DOHH2 (cell line): ENCODE measurements around the gene PCP4.

Experiments used
- H3F3A ChIP-seq: fragments of 200-600 bp; sonication (generic), shearing (Covaris generic); 2 replicates; pipeline ENCODE4 v1.6.0; 2016; ENCODE audit warnings: antibody characterized with exemption, mild to moderate bottlenecking; ENCODE audit not compliant: control insufficient read depth, insufficient read depth
- H3K27ac ChIP-seq: fragments of 200-600 bp; sonication (generic); 2 replicates; pipeline ENCODE4 v1.5.1; 2014; ENCODE audit warnings: low read depth, mild to moderate bottlenecking, low read length, moderate library complexity
- H3K27me3 ChIP-seq: fragments of 200-600 bp; sonication (generic); 2 replicates; pipeline ENCODE4 v1.6.1; 2014; ENCODE audit warnings: mild to moderate bottlenecking, low read length, mixed read lengths; ENCODE audit not compliant: control insufficient read depth
- H3K36me3 ChIP-seq: fragments of 200-600 bp; sonication (generic); 2 replicates; pipeline ENCODE4 v1.6.1; 2014; ENCODE audit warnings: mild to moderate bottlenecking, low read length, moderate library complexity, mixed read lengths; ENCODE audit not compliant: control insufficient read depth
- H3K4me1 ChIP-seq: fragments of 200-600 bp; sonication (generic); 2 replicates; pipeline ENCODE4 v1.6.1; 2014; ENCODE audit warnings: mild to moderate bottlenecking, low read length, mixed read lengths; ENCODE audit not compliant: control insufficient read depth
- H3K4me2 ChIP-seq: fragments of 200-600 bp; sonication (generic); 2 replicates; pipeline ENCODE4 v1.6.0; 2014; ENCODE audit warnings: mild to moderate bottlenecking, low read length, moderate library complexity
- H3K4me3 ChIP-seq: fragments of 200-600 bp; sonication (generic); 2 replicates; pipeline ENCODE4 v1.5.1; 2014; ENCODE audit warnings: mild to moderate bottlenecking, low read length, mixed read lengths
- H3K79me2 ChIP-seq: fragments of 200-600 bp; sonication (generic); 2 replicates; pipeline ENCODE4 v1.6.1; 2014; ENCODE audit warnings: mild to moderate bottlenecking, low read length, mixed read lengths; ENCODE audit not compliant: control insufficient read depth
- H3K9me2 ChIP-seq: fragments of 200-600 bp; sonication (generic); replicated peaks from 2 replicates; pipeline ENCODE4 v1.6.1; 2014; ENCODE audit warnings: mild to moderate bottlenecking, low read length, mixed read lengths; ENCODE audit not compliant: control insufficient read depth
- H3K9me3 ChIP-seq: fragments of 200-600 bp; sonication (generic); 2 replicates; pipeline ENCODE4 v1.6.1; 2014; ENCODE audit warnings: antibody characterized with exemption, low read length, mixed read lengths; ENCODE audit not compliant: control insufficient read depth, insufficient read depth
- H4K20me1 ChIP-seq: fragments of 200-600 bp; sonication (generic); 2 replicates; pipeline ENCODE4 v1.6.0; 2014; ENCODE audit warnings: low read depth, mild to moderate bottlenecking, antibody characterized with exemption, low read length, moderate library complexity; ENCODE audit not compliant: control insufficient read depth, insufficient read depth
- EZH2phosphoT487 ChIP-seq: fragments of 200-600 bp; sonication (generic); IDR thresholded peaks from 2 replicates; pipeline ENCODE4 v1.6.1; 2017; ENCODE audit warnings: borderline replicate concordance, mild to moderate bottlenecking, antibody characterized with exemption, low read length, moderate library complexity, mixed read lengths
- TF ChIP-seq, protein P1 (sequence below): fragments of 200-600 bp; sonication (generic); IDR thresholded peaks from one replicate; pipeline ENCODE4 v1.5.1; 2014; ENCODE audit warnings: antibody characterized with exemption, mild to moderate bottlenecking, low read depth, low read length; ENCODE audit not compliant: poor library complexity, severe bottlenecking

Gene PCP4

DNA sequence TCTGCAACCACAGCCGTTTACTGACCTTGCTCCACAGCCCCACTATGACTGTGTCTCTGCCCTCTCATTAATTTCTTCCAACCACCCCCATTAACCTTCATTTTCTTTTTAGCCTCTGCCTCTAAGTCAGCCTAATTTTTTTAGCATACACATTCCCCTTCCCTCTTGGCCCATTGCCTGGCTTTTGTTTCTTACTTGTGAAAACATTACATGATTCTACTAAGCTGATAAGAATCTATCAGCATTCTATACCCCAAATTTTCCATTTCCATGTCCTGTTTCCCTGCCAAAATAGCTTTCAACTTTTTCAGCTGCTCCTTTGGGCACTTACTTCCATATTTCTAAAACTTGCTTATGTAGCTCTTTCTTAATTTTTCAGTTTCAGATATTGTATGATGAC lies 79.8 kb downstream of the PCP4 start:
- Histone ChIP-seq H3K4me1 (no peaks in the 10 kb centered on the region), H3K27ac (no peak overlapping the region), H3K9me2 (no peaks in the 10 kb centered on the region), H4K20me1 (no peaks in the 10 kb centered on the region), H3K27me3 (no peaks in the 10 kb centered on the region), H3F3A (no peaks in the 10 kb centered on the region), H3K9me3 (no peaks in the 10 kb centered on the region), H3K79me2 (no peaks in the 10 kb centered on the region), H3K4me3 (no peak overlapping the region), H3K36me3 (no peaks in the 10 kb centered on the region), H3K4me2 (no peak overlapping the region)
- TF ChIP-seq EZH2phosphoT487: no peak
- TF ChIP-seq, protein P1, sequence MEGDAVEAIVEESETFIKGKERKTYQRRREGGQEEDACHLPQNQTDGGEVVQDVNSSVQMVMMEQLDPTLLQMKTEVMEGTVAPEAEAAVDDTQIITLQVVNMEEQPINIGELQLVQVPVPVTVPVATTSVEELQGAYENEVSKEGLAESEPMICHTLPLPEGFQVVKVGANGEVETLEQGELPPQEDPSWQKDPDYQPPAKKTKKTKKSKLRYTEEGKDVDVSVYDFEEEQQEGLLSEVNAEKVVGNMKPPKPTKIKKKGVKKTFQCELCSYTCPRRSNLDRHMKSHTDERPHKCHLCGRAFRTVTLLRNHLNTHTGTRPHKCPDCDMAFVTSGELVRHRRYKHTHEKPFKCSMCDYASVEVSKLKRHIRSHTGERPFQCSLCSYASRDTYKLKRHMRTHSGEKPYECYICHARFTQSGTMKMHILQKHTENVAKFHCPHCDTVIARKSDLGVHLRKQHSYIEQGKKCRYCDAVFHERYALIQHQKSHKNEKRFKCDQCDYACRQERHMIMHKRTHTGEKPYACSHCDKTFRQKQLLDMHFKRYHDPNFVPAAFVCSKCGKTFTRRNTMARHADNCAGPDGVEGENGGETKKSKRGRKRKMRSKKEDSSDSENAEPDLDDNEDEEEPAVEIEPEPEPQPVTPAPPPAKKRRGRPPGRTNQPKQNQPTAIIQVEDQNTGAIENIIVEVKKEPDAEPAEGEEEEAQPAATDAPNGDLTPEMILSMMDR: no peak

DNA sequence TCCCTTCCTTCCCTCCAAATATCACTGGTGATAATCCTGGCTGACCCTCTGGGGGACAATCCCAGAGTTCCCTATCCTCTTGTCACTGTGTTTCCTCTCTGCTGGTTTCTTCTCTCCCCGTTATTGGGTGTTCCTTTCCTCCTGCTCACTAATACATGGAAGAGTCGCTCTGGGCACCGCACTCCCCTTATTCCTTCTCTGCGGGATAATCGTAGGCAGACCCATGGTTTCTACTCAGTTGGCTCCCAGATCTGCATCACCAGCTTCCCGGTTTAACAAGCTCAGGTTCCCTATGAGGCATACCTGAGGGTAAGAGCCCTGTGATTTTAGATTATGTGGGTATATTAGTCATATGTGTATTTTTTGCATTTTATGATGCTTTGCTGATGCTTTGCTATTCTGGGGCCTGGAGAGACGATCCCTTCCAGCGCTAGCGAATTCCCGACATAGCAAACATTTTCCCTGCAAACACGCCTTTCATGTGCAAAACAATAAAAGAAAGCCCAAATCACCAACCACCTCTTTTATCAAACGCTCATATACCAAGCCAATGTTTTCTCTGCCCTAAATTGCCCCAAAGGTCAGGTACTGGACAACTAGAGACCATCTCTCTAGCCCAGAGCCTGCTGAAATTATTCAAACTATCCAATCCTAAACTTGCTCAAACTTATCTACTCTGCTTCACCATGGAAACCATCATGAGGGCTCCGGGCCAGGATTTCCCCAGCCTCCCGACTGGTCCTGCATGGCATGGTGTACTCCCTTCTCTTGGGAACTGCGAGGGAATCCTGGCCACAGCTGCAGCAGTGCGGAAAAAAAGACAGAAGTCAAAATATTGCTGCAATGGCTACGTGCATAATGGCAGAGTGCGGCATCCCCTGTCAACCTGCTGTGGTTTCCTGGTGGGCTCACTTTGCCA lies 84.2 kb downstream of the PCP4 start:
- Histone ChIP-seq H3K9me3 (no peaks in the 10 kb centered on the region), H3F3A (no peaks in the 10 kb centered on the region), H3K79me2 (no peaks in the 10 kb centered on the region), H3K4me2 (no peak overlapping the region), H3K27me3 (no peaks in the 10 kb centered on the region), H3K27ac (no peak overlapping the region), H3K9me2 (no peaks in the 10 kb centered on the region), H3K36me3 (no peaks in the 10 kb centered on the region), H3K4me3 (no peak overlapping the region), H4K20me1 (no peaks in the 10 kb centered on the region), H3K4me1 (no peaks in the 10 kb centered on the region)
- no peak for TF ChIP-seq EZH2phosphoT487
- TF ChIP-seq, protein P1: no peak

DNA sequence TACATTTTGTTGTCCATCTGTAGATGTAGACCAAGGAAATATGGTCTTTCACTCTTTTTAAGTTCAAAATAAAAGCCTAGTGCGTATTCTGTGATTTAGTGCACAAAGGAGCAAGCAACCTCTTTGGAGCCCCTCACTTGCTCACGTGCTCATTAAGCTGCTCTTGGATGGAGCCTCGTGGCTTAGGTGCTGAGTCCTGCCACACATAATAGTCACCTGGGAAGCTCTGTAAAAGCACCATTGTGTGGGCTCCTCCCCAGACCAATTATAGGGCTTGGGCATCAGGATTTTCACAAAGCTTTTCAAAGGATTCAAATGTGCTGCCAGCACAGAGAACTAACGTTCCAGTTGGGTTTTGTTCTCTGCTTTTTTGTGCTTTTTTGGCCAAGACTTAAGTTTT lies 85.0 kb downstream of the PCP4 start:
- H4K20me1 ChIP-seq: no peaks in the 10 kb centered on the region
- H3K4me1 ChIP-seq: no peaks in the 10 kb centered on the region
- no peaks in the 10 kb centered on the region for H3K36me3 ChIP-seq
- H3K9me2 ChIP-seq: no peaks in the 10 kb centered on the region
- H3K79me2 ChIP-seq: no peaks in the 10 kb centered on the region
- no peak overlapping the region for H3K4me3 ChIP-seq
- H3K9me3 ChIP-seq: no peaks in the 10 kb centered on the region
- H3K27me3 ChIP-seq: no peaks in the 10 kb centered on the region
- H3F3A ChIP-seq: no peaks in the 10 kb centered on the region
- TF ChIP-seq EZH2phosphoT487: no peak
- TF ChIP-seq, protein P1: no peak
- no peak overlapping the region for H3K27ac ChIP-seq
- no peak overlapping the region for H3K4me2 ChIP-seq
